ENCODE measurements around the gene TMEM200B.

- TF ChIP-seq CTCF (conservative IDR thresholded peaks at IDR 0.05; ENCODE audit: low read depth, low read length): no peak
- TF ChIP-seq EZH2 (IDR thresholded peaks at IDR 0.05; ENCODE audit: low read length, unreplicated experiment): no peak
Observed at GRCh38 chr1:29105822-29106221, 17.9 kb downstream of the TMEM200B start.
